ENCODE results near the gene KRT86. TPM values are rescaled to one million over a fixed set of nuclear protein-coding genes. Genes with fewer than 3 reads are reported as not detected.
"Not testable (repeated sequence)": the region's sequence is repeated elsewhere in the genome, so short reads cannot be mapped to it uniquely, and the experiment has no call there.

The KRT86 gene
- total and polyA plus RNA-seq, 2 experiments from 2014 or later, result 0.11 to 0.16 TPM

GRCh38 chr12:52250048-52250990, 24.1 kb upstream of the KRT86 start:
- Histone ChIP-seq H3K27me3 (replicated peaks; ENCODE audit: insufficient read depth) (no peaks in the 10 kb centered on the region; the same call in 1 of the 2 replicates), H3K27ac (no peak overlapping the region), H3F3A (ENCODE audit: insufficient read depth) (no peaks in the 10 kb centered on the region), H3K9me2 (ENCODE audit: insufficient read depth) (no peaks in the 10 kb centered on the region), H3K9ac (no peak overlapping the region), H2AFZ (no peak overlapping the region), H3K9me3 (ENCODE audit: low read depth) (no peaks in the 10 kb centered on the region), H4K20me1 (ENCODE audit: insufficient read depth) (no peaks in the 10 kb centered on the region), H3K4me3 (no peak overlapping the region), H3K36me3 (ENCODE audit: low read depth) (no peaks in the 10 kb centered on the region), H3K4me2 (ENCODE audit: unreplicated experiment) (no peak overlapping the region), H3K79me2 (ENCODE audit: insufficient read depth) (no peaks in the 10 kb centered on the region), H3K4me1 (ENCODE audit: insufficient read depth) (peaks cover 13% of the 10 kb centered on the region)
- in situ Hi-C loops (cut with MboI), result no loop called here
- WGBS, 2 experiments (ENCODE audit: low coverage in 1 of 2, low lambda C conversion rate in 2 of 2, missing lambda C conversion rate in 2 of 2), result 49 to 61% methylated on average over 37 to 50 of the region's 52 CpGs
- no peak for DNase-seq
- no peak for TF ChIP-seq EZH2 (IDR thresholded peaks at IDR 0.05; ENCODE audit: insufficient read depth, poor library complexity, severe bottlenecking)
- no peak for TF ChIP-seq EZH2phosphoT487 (IDR thresholded peaks at IDR 0.05; ENCODE audit: insufficient read depth, low read depth)

- Histone ChIP-seq H3K27ac (no peak overlapping the region), H3K4me3 (no peak overlapping the region), H3K9me3 (ENCODE audit: low read depth) (no peaks in the 10 kb centered on the region), H3F3A (ENCODE audit: insufficient read depth) (no peaks in the 10 kb centered on the region), H4K20me1 (ENCODE audit: insufficient read depth) (no peaks in the 10 kb centered on the region), H3K27me3 (replicated peaks; ENCODE audit: insufficient read depth) (peaks cover under 1% of the 10 kb centered on the region; the same call in 1 of the 2 replicates), H2AFZ (no peak overlapping the region), H3K9me2 (ENCODE audit: insufficient read depth) (no peaks in the 10 kb centered on the region), H3K9ac (no peak overlapping the region), H3K4me1 (ENCODE audit: insufficient read depth) (peaks cover 13% of the 10 kb centered on the region), H3K79me2 (ENCODE audit: insufficient read depth) (no peaks in the 10 kb centered on the region), H3K36me3 (ENCODE audit: low read depth) (no peaks in the 10 kb centered on the region), H3K4me2 (ENCODE audit: unreplicated experiment) (no peak overlapping the region)
- 78 to 80% methylated on average over 9 of the region's 9 CpGs for WGBS, 2 experiments (ENCODE audit: low coverage in 1 of 2, low lambda C conversion rate in 2 of 2, missing lambda C conversion rate in 2 of 2)
- TF ChIP-seq EZH2phosphoT487 (IDR thresholded peaks at IDR 0.05; ENCODE audit: insufficient read depth, low read depth), result no peak
- TF ChIP-seq EZH2 (IDR thresholded peaks at IDR 0.05; ENCODE audit: insufficient read depth, poor library complexity, severe bottlenecking), result no peak
- DNase-seq, result no peak
- in situ Hi-C loops (cut with MboI), result no loop called here
Observed at GRCh38 chr12:52251367-52252051, 22.9 kb upstream of the KRT86 start.

GRCh38 chr12:52252175-52252615, 22.2 kb upstream of the KRT86 start:
- H3K9me3 ChIP-seq (ENCODE audit: low read depth); H3K4me2 ChIP-seq (ENCODE audit: unreplicated experiment); H3K4me3 ChIP-seq; DNase-seq; H3K9me2 ChIP-seq (ENCODE audit: insufficient read depth); H3K79me2 ChIP-seq (ENCODE audit: insufficient read depth); H3K27me3 ChIP-seq (replicated peaks; ENCODE audit: insufficient read depth); H3K36me3 ChIP-seq (ENCODE audit: low read depth); in situ Hi-C loops (cut with MboI); H4K20me1 ChIP-seq (ENCODE audit: insufficient read depth); H3K27ac ChIP-seq; H2AFZ ChIP-seq; H3K9ac ChIP-seq; H3F3A ChIP-seq (ENCODE audit: insufficient read depth): not testable (repeated sequence)
- peaks cover 12% of the 10 kb centered on the region for H3K4me1 ChIP-seq (ENCODE audit: insufficient read depth)
- 85 to 90% methylated on average over 8 of the region's 8 CpGs for WGBS, 2 experiments (ENCODE audit: low coverage in 1 of 2, low lambda C conversion rate in 2 of 2, missing lambda C conversion rate in 2 of 2)

GRCh38 chr12:52252728-52253343, 21.6 kb upstream of the KRT86 start:
- no peak for DNase-seq
- no peak overlapping the region for H3K4me2 ChIP-seq (ENCODE audit: unreplicated experiment)
- H3F3A ChIP-seq (ENCODE audit: insufficient read depth), result no peaks in the 10 kb centered on the region
- H3K4me1 ChIP-seq (ENCODE audit: insufficient read depth), result peaks cover 8% of the 10 kb centered on the region; the same call in 1 of the 2 replicates
- 94 to 95% methylated on average over 10 to 11 of the region's 11 CpGs for whole genome bisulfite sequencing, 2 experiments (ENCODE audit: low coverage in 1 of 2, low lambda C conversion rate in 2 of 2, missing lambda C conversion rate in 2 of 2)
- no peak overlapping the region for H2AFZ ChIP-seq
- no peaks in the 10 kb centered on the region for H4K20me1 ChIP-seq (ENCODE audit: insufficient read depth)
- peaks cover 14% of the 10 kb centered on the region for H3K27me3 ChIP-seq (replicated peaks; ENCODE audit: insufficient read depth)
- no peaks in the 10 kb centered on the region for H3K79me2 ChIP-seq (ENCODE audit: insufficient read depth)
- H3K9ac ChIP-seq, result no peak overlapping the region
- in situ Hi-C loops (cut with MboI), result no loop called here
- TF ChIP-seq EZH2 (IDR thresholded peaks at IDR 0.05; ENCODE audit: insufficient read depth, poor library complexity, severe bottlenecking), result no peak
- TF ChIP-seq EZH2phosphoT487 (IDR thresholded peaks at IDR 0.05; ENCODE audit: insufficient read depth, low read depth), result no peak
- no peak overlapping the region for H3K27ac ChIP-seq
- H3K9me3 ChIP-seq (ENCODE audit: low read depth), result no peaks in the 10 kb centered on the region
- no peak overlapping the region for H3K4me3 ChIP-seq
- no peaks in the 10 kb centered on the region for H3K36me3 ChIP-seq (ENCODE audit: low read depth)
- H3K9me2 ChIP-seq (ENCODE audit: insufficient read depth), result no peaks in the 10 kb centered on the region
